Tibial artery (tissue), 4 donors: ENCODE results near the gene ODC1.

Experiments used
- DNase-seq, 2 donors: peaks; one replicate each; pipeline ENCODE4 v3.0.0-alpha.2; 2019
- H3K27ac ChIP-seq, 2 donors: fragments of 200-600 bp; sonication (generic) in 1 of 2; 1 replicate in 1 of 2; 2 replicates in 1 of 2; pipeline ENCODE4 v1.5.1; 2018 to 2019; ENCODE audit warnings: mild to moderate bottlenecking in 1 of 2
- H3K27me3 ChIP-seq, 2 donors: fragments of 200-600 bp; sonication (generic) in 1 of 2; one replicate each; pipeline versions ENCODE4 v1.5.1 to v1.6.0; 2016 to 2019
- H3K36me3 ChIP-seq, 3 donors: fragments of 200-600 bp; sonication (generic) in 2 of 3; one replicate each; pipeline ENCODE4 v1.5.1; 2016 to 2019; ENCODE audit warnings: mild to moderate bottlenecking in 2 of 3
- H3K4me1 ChIP-seq, 4 donors: fragments of 200-600 bp; sonication (generic) in 2 of 4; 1 replicate in 3 of 4; 2 replicates in 1 of 4; pipeline ENCODE4 v1.5.1; 2016 to 2019
- H3K4me3 ChIP-seq, 2 donors: fragments of 200-600 bp; sonication (generic) in 1 of 2; 1 replicate in 1 of 2; 2 replicates in 1 of 2; pipeline ENCODE4 v1.5.1; 2018 to 2019; ENCODE audit warnings: mild to moderate bottlenecking in 2 of 2
- H3K9me3 ChIP-seq, 3 donors: fragments of 200-600 bp; sonication (generic) in 1 of 3; one replicate each; pipeline ENCODE4 v1.5.1; 2016 to 2019
- CTCF ChIP-seq, 2 experiments: fragments of 200-600 bp in 1 of 2; fragments of 450-650 bp in 1 of 2; IDR thresholded peaks; one replicate each; pipeline ENCODE4 v1.5.1; 2017 to 2019; ENCODE audit warnings: antibody characterized with exemption in 2 of 2, mild to moderate bottlenecking in 1 of 2, moderate library complexity in 1 of 2
- intact Hi-C: fragments of 100-400 bp; cut with DNase I; formaldehyde crosslinking; loops from one replicate; pipeline ENCODE4 v1.15.0; 2023; ENCODE audit warnings: low total_unique reads

The ODC1 gene

GRCh38 chr2:10399358-10399757 lies 48.8 kb downstream of the ODC1 start:
- Histone ChIP-seq H3K27ac (no peak overlapping the region), H3K27me3 (no peaks in the 10 kb centered on the region), H3K9me3 (no peaks in the 10 kb centered on the region), H3K4me1 (peaks cover 5 to 14% (median 8%) of the 10 kb centered on the region in 4 donors), H3K36me3 (no peaks in the 10 kb centered on the region), H3K4me3 (no peak overlapping the region)
- no peak for TF ChIP-seq CTCF (IDR thresholded peaks at IDR 0.05)
- intact Hi-C loops, result no loop called here
- DNase-seq, result no peak

- Histone ChIP-seq H3K27me3 (no peaks in the 10 kb centered on the region), H3K4me3 (no peak overlapping the region), H3K9me3 (no peaks in the 10 kb centered on the region), H3K4me1 (peaks cover 0 to 7% (median 1%) of the 10 kb centered on the region in 4 donors), H3K36me3 (no peaks in the 10 kb centered on the region), H3K27ac (no peak overlapping the region)
- TF ChIP-seq CTCF (IDR thresholded peaks at IDR 0.05), result no peak
- intact Hi-C loops, result no loop called here
- DNase-seq, result peak in 1 of 2 donors; percentile 62
These were observed 49.6 kb downstream of the ODC1 start for GRCh38 chr2:10398496-10398895.

- no peak for DNase-seq
These were observed 50.2 kb downstream of the ODC1 start for GRCh38 chr2:10397878-10398277.

GRCh38 chr2:10397297-10397875 lies 50.7 kb downstream of the ODC1 start:
- no peaks in the 10 kb centered on the region for H3K9me3 ChIP-seq
- no peaks in the 10 kb centered on the region for H3K36me3 ChIP-seq
- no peak for DNase-seq
- H3K27me3 ChIP-seq, result no peaks in the 10 kb centered on the region
- peaks cover 0 to 7% (median 1%) of the 10 kb centered on the region in 4 donors for H3K4me1 ChIP-seq
- H3K4me3 ChIP-seq, result no peak overlapping the region
- H3K27ac ChIP-seq, result no peak overlapping the region
- intact Hi-C loops, result no loop called here
- no peak for TF ChIP-seq CTCF (IDR thresholded peaks at IDR 0.05)

More at GRCh38 chr2:10397878-10398277, 50.2 kb downstream of the ODC1 start:
- peaks cover 0 to 7% (median 1%) of the 10 kb centered on the region in 4 donors for H3K4me1 ChIP-seq
- no peak overlapping the region for H3K27ac ChIP-seq
- H3K27me3 ChIP-seq, result no peaks in the 10 kb centered on the region
- no peak for TF ChIP-seq CTCF (IDR thresholded peaks at IDR 0.05)
- intact Hi-C loops, result no loop called here
- no peak overlapping the region for H3K4me3 ChIP-seq
- no peaks in the 10 kb centered on the region for H3K9me3 ChIP-seq
- no peaks in the 10 kb centered on the region for H3K36me3 ChIP-seq

- intact Hi-C loops, result no loop called here
- no peaks in the 10 kb centered on the region for H3K27me3 ChIP-seq
- TF ChIP-seq CTCF (IDR thresholded peaks at IDR 0.05), result no peak
- H3K36me3 ChIP-seq, result no peaks in the 10 kb centered on the region
- DNase-seq, result no peak
- H3K9me3 ChIP-seq, result no peaks in the 10 kb centered on the region
- peaks cover 0 to 7% (median 1%) of the 10 kb centered on the region in 4 donors for H3K4me1 ChIP-seq
- H3K4me3 ChIP-seq, result no peak overlapping the region
- H3K27ac ChIP-seq, result no peak overlapping the region
These were observed 51.7 kb downstream of the ODC1 start for GRCh38 chr2:10396464-10396863.

GRCh38 chr2:10395893-10396292 lies 52.2 kb downstream of the ODC1 start:
- no peaks in the 10 kb centered on the region for H3K36me3 ChIP-seq
- peaks cover 0 to 7% (median 1%) of the 10 kb centered on the region in 4 donors for H3K4me1 ChIP-seq
- H3K27me3 ChIP-seq, result no peaks in the 10 kb centered on the region
- intact Hi-C loops, result no loop called here
- H3K4me3 ChIP-seq, result no peak overlapping the region
- DNase-seq, result no peak
- no peak overlapping the region for H3K27ac ChIP-seq
- H3K9me3 ChIP-seq, result no peaks in the 10 kb centered on the region
- no peak for TF ChIP-seq CTCF (IDR thresholded peaks at IDR 0.05)
